ENCODE measurements around the gene CITED4.

The CITED4 gene

DNA sequence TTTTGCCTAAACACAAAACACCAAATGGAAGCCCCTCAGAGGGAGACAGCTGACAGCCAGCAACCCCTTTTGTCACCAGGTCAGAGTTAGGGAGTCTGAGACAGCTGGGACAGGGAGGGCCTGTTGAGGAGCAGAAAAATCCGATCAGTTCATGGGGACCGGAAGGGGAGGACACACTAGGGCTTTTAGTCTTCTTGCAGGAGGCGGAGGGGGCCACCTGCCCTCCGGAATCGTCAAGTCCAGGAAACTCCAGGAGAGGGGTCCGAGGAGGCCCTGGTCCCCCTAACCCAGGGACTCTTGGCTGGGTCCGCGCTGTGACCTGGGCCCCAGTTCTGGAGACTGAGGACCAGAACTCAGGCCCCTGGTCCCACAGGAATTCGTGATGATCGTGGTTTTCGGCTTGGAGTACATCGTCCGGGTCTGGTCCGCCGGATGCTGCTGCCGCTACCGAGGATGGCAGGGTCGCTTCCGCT is 44.3 kb downstream of the CITED4 start:
- Histone ChIP-seq H3K27ac (no peak overlapping the region), H3K79me2 (ENCODE audit: insufficient read depth, low read depth) (no peaks in the 10 kb centered on the region), H3K9ac (no peak overlapping the region), H2AFZ (ENCODE audit: low read depth) (no peak overlapping the region), H3K4me1 (ENCODE audit: low read depth, poor library complexity, severe bottlenecking) (no peaks in the 10 kb centered on the region), H3K36me3 (ENCODE audit: insufficient read depth) (no peaks in the 10 kb centered on the region), H3K4me2 (no peak overlapping the region), H3K4me3 (IDR thresholded peaks at IDR 0.05; ENCODE audit: insufficient read depth, low read depth, low read length) (no peak overlapping the region), H4K20me1 (ENCODE audit: insufficient read depth) (no peaks in the 10 kb centered on the region), H3K27me3 (ENCODE audit: insufficient read depth, low read depth) (no peaks in the 10 kb centered on the region)
- TF ChIP-seq, protein P1, sequence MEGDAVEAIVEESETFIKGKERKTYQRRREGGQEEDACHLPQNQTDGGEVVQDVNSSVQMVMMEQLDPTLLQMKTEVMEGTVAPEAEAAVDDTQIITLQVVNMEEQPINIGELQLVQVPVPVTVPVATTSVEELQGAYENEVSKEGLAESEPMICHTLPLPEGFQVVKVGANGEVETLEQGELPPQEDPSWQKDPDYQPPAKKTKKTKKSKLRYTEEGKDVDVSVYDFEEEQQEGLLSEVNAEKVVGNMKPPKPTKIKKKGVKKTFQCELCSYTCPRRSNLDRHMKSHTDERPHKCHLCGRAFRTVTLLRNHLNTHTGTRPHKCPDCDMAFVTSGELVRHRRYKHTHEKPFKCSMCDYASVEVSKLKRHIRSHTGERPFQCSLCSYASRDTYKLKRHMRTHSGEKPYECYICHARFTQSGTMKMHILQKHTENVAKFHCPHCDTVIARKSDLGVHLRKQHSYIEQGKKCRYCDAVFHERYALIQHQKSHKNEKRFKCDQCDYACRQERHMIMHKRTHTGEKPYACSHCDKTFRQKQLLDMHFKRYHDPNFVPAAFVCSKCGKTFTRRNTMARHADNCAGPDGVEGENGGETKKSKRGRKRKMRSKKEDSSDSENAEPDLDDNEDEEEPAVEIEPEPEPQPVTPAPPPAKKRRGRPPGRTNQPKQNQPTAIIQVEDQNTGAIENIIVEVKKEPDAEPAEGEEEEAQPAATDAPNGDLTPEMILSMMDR (conservative IDR thresholded peaks at IDR 0.05; ENCODE audit: low read depth, low read length) = no peak

DNA sequence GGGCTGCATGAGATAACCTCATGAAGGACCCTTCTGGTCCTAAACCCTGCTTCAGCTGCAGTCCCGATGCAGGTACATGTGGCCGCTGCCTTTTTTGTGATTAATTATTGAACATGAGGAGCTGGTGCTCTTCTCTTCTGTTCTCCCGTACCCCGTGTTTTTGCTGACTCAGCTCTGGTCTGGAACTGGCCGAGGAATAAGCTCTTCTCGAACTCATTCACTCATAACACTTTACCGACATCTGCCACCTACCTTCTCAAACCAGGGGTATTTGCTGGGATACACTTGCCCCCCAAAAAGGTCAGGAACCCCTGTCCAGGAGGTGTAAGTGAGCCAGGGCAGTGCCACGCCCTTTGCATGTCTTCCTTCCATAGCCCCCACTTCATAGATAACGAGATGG is 46.7 kb downstream of the CITED4 start:
- H3K4me2 ChIP-seq = no peak overlapping the region
- H2AFZ ChIP-seq (ENCODE audit: low read depth) = no peak overlapping the region
- no peaks in the 10 kb centered on the region for H4K20me1 ChIP-seq (ENCODE audit: insufficient read depth)
- H3K9ac ChIP-seq = no peak overlapping the region
- H3K27me3 ChIP-seq (ENCODE audit: insufficient read depth, low read depth) = no peaks in the 10 kb centered on the region
- no peak overlapping the region for H3K4me3 ChIP-seq (IDR thresholded peaks at IDR 0.05; ENCODE audit: insufficient read depth, low read depth, low read length)
- TF ChIP-seq, protein P1 (conservative IDR thresholded peaks at IDR 0.05; ENCODE audit: low read depth, low read length) = no peak
- H3K4me1 ChIP-seq (ENCODE audit: low read depth, poor library complexity, severe bottlenecking) = no peaks in the 10 kb centered on the region
- H3K27ac ChIP-seq = no peak overlapping the region
- H3K36me3 ChIP-seq (ENCODE audit: insufficient read depth) = no peaks in the 10 kb centered on the region
- H3K79me2 ChIP-seq (ENCODE audit: insufficient read depth, low read depth) = no peaks in the 10 kb centered on the region
